Activated naive CD4-positive, alpha-beta T cell treated with anti-CD3 and anti-CD28 coated beads, Interleukin-2, amount 50 U/mL, for 72 hours (primary cell): Measurements from ENCODE around the gene LRP1B. TPM values are rescaled to one million over a fixed set of nuclear protein-coding genes. Genes with fewer than 3 reads are reported as not detected.

Experiments
- ATAC-seq, 2 donors: fragments of 150-1000 bp; cut with Tn5 transposase; 2 replicates each; pipeline ENCODE4 v1.10.0; 2021; ENCODE audit warnings: mild to moderate bottlenecking in 2 of 2, moderate library complexity in 2 of 2
- DNase-seq, 2 donors: peaks; one replicate each; pipeline ENCODE4 v3.0.0; 2021 to 2022; ENCODE audit warnings: low spot score in 2 of 2
- H3K27ac Mint-ChIP-seq, 2 donors: one replicate each; pipeline ENCODE4 v1.8.0; 2022; ENCODE audit warnings: mild to moderate bottlenecking in 2 of 2, mixed read lengths in 2 of 2
- H3K36me3 Mint-ChIP-seq, 2 donors: one replicate each; pipeline ENCODE4 v1.8.0; 2022; ENCODE audit warnings: mixed read lengths in 2 of 2
- H3K9me3 Mint-ChIP-seq, 2 donors: one replicate each; pipeline ENCODE4 v1.8.0; 2022; ENCODE audit warnings: mixed read lengths in 2 of 2
- total RNA-seq, 2 donors: library from RNA; stranded (reverse); gene quantifications; one replicate each; pipeline ENCODE4 v1.2.3, GENCODE V29; 2022

The LRP1B gene
- total RNA-seq, 2 donors from 2014 or later, result not detected

DNA sequence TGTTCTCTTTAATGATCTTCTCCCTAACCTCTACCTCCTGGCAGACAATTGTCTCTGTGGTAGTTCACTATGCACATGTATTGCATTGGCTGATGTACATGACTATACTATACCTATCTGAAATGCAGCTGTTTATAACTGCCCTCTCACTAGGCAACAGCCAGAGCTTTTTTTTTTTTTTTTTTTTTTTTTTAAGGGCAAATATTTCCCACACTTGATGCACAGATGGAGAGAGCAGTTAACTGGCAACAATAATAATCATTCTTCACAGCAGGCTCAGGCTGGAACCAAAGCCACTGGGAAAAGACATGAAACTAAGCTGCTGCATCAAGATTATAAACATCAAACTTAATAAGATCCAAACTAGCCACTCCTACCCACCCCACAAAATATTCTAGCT is 707.7 kb downstream of the LRP1B start:
- DNase-seq, result no peak
- ATAC-seq, result no peak
- H3K27ac Mint-ChIP-seq, result no peak overlapping the region
- no peaks in the 10 kb centered on the region for H3K36me3 Mint-ChIP-seq
- H3K9me3 Mint-ChIP-seq, result peaks cover 10 to 13% of the 10 kb centered on the region in 2 donors

DNA sequence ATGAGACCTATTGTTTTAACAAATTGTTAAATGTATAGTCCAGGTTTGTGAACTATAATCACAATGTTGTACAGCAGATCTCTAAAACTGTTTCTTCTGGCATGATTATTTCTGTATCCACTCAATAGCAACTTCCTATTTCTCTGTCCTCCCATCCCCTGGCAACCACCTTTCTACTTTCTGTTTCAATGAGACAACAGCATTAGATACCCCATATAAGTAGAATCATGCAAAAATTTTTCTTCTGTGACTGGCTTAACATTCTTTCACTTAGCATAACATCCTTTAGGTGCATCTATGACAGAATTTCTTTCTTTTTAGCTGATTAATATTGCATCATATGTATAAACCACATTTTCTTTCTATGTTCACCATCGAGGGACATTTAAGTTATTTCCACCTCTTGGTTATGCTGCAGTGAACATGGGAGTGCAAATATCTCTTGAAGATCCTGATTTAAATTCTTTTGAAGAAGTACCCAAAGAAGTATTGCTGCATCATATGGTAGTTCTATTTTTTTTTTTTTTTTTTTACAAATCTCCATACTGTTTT is 713.5 kb downstream of the LRP1B start:
- H3K27ac Mint-ChIP-seq, result no peak overlapping the region
- no peaks in the 10 kb centered on the region for H3K36me3 Mint-ChIP-seq
- H3K9me3 Mint-ChIP-seq, result peaks cover 19 to 20% of the 10 kb centered on the region in 2 donors
- DNase-seq (no peak), ATAC-seq (no peak)

DNA sequence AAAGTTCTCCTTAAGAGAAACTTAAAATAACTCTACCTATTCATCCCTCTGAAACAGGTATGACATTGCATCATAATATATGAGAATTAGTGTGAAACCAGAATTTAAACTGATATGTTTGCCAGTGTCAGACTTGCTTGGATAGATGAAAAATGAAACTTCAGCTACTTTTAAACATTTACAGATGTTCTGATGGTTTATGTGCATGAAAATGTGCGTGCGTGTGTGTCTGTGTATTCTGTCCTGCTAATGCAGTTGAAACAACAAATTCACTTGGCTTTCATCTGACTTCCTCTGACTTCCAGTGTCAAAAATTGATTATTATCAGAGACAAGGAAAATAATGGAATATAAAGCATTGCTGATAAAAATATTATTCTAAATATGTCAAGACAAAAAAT is 719.4 kb downstream of the LRP1B start:
- H3K36me3 Mint-ChIP-seq, result no peaks in the 10 kb centered on the region
- peaks cover 8 to 9% of the 10 kb centered on the region in 2 donors for H3K9me3 Mint-ChIP-seq
- H3K27ac Mint-ChIP-seq, result no peak overlapping the region
- DNase-seq (no peak), ATAC-seq (no peak)

DNA sequence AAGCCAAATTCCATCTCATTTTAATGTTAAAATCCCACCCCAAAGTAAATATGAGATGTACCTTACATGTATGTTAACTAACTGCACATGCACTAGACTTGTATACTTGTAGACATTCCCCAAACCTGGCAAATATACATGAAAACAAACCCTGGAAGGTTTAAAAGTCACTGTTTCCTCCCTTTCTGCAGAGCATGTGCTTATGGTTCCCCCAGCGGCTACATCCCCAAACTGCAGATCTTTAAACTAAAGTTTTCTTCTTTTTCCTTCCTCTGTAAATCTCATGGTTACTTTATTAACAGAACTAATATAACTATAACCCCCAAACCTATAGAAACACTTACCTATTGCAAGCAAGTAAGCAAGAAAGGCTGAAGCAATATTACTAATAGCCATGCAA is 731.5 kb downstream of the LRP1B start:
- ATAC-seq, result no peak
- no peak for DNase-seq
- H3K9me3 Mint-ChIP-seq, result peaks cover 0 to 4% of the 10 kb centered on the region in 2 donors
- H3K27ac Mint-ChIP-seq, result no peak overlapping the region
- no peaks in the 10 kb centered on the region for H3K36me3 Mint-ChIP-seq

DNA sequence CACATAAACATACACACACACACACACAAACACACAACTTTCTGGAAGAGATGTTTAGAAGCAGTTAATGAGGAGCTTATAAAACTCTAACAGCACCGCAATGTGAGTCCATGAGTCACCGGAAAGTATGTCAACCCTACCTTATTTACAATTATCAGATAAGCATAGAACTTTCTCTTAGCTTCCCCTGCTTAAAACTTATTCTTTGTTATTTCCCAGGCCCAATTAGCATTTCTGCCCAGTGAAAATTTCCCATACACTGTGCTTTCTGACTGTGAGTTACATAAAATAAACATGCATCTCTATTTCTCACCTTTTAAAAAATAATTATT is 737.6 kb downstream of the LRP1B start:
- ATAC-seq (no peak), DNase-seq (no peak)
- Mint-ChIP-seq H3K36me3 (no peaks in the 10 kb centered on the region), H3K27ac (no peak overlapping the region), H3K9me3 (peaks cover 10 to 16% of the 10 kb centered on the region in 2 donors)

DNA sequence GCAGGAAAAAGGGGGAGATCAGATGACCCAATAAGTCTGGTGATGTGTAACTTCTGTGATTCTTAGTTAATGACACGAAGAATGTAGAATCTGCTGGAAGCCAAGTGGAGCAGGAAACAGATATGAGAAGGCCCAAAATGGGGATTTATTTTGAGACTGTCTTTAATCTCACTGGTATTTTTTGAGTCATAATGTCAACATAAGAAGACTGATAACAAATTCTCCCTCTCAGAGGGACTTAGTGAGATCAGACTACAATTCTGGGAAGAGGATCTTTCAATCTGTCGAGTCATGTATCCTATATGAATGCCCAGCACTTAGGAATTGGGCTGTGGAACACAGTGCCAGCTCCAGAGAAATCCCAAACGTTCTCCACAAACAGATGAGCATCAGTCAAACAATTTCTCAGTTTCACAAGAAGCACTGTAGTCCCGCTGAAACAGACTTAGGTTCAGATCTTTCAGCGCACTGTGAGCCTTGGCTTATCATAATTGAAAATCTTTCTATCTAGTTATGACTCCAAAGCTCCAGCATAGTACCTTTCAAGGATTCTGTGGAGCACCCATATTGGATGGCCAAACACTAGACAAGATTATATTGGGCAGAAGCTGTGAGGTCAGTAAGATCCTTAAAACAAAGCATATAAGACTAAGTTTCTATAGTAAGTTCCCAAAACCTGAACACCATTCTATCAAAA is 738.2 kb downstream of the LRP1B start:
- ATAC-seq, result no peak
- no peak for DNase-seq
- no peaks in the 10 kb centered on the region for H3K36me3 Mint-ChIP-seq
- H3K27ac Mint-ChIP-seq, result no peak overlapping the region
- peaks cover 10 to 16% of the 10 kb centered on the region in 2 donors for H3K9me3 Mint-ChIP-seq

DNA sequence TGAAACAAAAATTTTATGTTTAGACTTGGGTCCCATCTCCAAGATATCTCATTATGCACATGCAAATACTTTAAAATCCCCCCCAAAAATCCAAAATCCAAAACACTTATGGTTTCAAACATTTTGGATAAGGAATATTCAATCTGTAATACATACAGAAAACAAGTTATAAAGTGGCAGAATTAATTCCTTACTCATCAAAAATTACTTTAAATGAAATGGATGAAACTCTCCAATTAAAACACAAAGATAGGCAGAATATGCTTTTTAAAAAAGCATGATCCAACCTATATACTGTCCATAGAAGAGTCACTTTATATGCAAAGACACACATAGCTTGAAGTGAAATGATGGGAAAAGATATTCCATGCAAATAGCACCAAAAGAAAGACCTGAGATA is 744.6 kb downstream of the LRP1B start:
- no peak overlapping the region for H3K27ac Mint-ChIP-seq
- peaks cover 12 to 15% of the 10 kb centered on the region in 2 donors for H3K9me3 Mint-ChIP-seq
- ATAC-seq (no peak), DNase-seq (no peak)
- H3K36me3 Mint-ChIP-seq, result no peaks in the 10 kb centered on the region

DNA sequence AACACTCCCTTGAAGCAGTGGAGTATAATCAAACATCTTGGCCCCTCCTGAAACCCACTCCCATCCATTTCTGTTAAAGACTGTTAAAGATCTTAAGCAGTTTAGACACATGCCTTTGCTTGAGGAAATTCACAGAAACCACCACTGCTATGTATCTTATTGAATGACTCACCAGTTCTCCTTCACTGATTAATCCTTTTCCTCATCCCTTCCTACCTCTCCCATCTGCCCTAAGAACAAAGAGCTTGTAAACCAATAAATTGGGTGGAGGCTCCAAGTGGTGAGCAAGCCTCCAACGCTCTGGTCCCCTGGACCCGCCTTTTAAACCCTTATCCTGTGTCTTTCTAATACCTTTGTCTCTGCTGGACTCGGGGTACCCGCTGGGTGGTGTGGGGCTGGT is 746.1 kb downstream of the LRP1B start:
- ATAC-seq, result no peak
- Mint-ChIP-seq H3K9me3 (peaks cover 12 to 22% of the 10 kb centered on the region in 2 donors), H3K36me3 (no peaks in the 10 kb centered on the region), H3K27ac (no peak overlapping the region)
- no peak for DNase-seq

DNA sequence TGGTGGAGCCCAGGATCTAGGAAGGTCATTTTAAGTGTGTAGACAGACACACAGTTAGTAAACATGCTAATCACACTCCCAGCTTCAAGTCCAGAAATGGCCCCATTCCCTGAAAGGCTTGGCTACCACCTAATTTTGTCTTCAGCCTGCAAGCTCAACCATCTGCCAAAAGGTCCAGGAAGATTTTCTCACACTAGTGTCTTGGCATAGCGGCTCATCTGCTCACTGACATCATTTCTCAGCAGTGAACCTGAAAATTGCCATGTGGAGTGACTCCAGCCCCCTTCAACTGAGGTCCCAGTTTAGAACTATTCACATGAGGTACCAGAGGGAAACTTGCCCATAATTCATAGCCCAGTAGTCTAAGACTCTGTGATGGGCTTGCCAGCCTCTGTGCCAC is 748.9 kb downstream of the LRP1B start:
- ATAC-seq (no peak), DNase-seq (no peak)
- Mint-ChIP-seq H3K36me3 (no peaks in the 10 kb centered on the region), H3K27ac (no peak overlapping the region), H3K9me3 (peaks cover 13 to 21% of the 10 kb centered on the region in 2 donors)

DNA sequence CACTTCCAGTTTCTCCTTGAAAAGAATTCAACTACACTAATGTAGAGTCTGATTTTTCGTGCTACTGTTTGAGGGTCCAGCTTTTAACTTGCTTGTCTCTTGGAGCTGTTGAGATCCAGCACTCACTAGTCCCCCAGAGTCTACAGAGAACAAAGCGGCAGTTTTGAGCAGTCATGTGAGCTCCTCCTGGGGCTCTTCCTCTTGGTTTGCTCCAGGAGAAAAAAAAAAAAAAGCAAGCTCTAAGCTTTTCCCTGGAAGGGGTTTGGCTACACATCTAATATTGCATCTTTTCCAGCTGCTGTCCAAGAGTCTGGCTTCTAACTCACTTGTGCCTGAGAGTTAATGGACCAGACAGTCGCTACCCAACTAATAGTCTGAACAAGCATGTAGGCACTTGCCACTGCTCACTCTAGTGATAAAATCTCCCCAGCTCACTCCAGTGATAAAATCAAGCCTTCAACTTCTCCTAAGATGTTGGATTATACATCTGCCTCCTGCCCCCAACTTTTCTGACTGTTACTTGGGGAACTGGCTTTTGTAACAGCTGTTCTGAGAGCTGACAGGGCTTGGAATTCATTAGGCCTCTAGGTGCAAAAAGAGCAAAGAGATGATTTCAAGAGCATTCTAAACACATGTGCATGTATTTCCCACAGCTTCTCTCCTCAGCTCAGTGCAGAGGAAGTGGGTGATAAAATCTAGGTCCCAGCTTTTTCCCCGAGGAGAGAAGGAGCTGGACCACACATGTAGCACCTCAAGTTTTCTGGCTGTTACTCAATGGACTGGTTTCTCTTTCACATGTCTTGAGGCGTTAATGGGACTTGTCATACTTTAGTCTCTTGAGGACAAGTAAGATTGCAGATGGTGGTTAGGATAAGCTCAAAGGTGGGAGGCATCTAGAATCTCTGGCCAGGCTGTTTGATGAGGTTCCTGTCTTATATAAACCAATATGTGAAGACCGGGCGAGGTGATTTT is 750.5 kb downstream of the LRP1B start:
- DNase-seq (no peak), ATAC-seq (no peak)
- peaks cover 17 to 28% of the 10 kb centered on the region in 2 donors for H3K9me3 Mint-ChIP-seq
- peaks cover 0 to 5% of the 10 kb centered on the region in 2 donors for H3K36me3 Mint-ChIP-seq
- no peak overlapping the region for H3K27ac Mint-ChIP-seq

DNA sequence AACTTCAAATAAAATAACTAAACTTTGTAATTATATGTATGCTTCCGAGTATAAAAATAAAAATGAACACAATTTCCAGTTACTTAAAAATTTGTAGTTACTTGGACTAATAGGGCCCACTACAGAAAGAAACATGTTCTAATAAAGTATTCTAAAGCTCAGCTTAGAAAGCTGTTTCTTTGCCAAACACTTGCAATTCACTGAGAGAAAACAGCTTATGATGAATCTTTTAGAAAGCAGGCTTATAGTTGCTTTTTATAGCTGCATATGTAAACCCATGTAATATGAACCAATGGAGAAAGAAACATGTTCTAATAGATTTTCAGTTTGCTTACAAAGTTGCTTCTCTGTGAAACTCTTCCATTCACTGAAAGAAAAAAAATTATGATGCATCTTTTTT is 766.0 kb downstream of the LRP1B start:
- H3K27ac Mint-ChIP-seq, result no peak overlapping the region
- DNase-seq (no peak), ATAC-seq (no peak)
- H3K36me3 Mint-ChIP-seq, result no peaks in the 10 kb centered on the region
- H3K9me3 Mint-ChIP-seq, result peaks cover 10 to 11% of the 10 kb centered on the region in 2 donors

DNA sequence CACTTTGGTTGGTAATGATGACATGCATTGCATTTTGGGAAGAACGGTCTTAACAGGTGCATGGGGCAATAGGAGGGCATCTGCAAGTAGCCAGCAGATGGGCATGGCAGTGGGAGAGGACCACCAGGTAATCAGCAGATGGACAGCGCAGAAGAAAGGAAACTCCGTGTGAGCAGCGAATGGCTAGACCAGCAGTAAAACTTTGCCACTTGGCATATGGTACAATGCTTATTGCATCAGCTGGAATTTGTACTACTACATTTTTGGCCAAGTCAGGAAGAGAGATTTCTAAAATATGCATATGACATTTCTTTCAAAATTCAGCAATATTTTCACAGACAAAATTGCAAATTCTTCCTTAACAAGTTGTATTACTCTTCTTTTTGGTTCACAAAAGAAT is 768.5 kb downstream of the LRP1B start:
- no peak for DNase-seq
- Mint-ChIP-seq H3K27ac (no peak overlapping the region), H3K36me3 (no peaks in the 10 kb centered on the region), H3K9me3 (peaks cover 10 to 15% of the 10 kb centered on the region in 2 donors)
- no peak for ATAC-seq

DNA sequence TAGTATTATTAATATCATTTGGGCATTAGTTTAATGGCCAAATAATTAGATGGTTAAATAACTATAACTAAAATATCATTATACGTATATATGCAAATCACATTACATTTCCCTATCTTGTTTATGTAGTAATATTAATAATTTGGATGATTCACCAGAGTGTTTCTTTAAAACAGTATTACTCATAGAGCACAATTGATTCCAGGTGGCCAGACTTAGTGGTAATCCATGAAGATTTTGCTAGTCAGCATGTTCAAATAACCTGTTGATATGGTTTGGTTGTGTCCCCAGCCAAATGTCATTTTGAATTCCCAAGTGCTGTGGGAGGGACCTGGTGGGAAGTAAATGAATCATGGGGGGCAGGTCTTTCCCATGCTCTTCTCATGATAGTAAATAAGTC is 782.3 kb downstream of the LRP1B start:
- H3K27ac Mint-ChIP-seq, result no peak overlapping the region
- no peak for ATAC-seq
- H3K9me3 Mint-ChIP-seq, result peaks cover 33 to 35% of the 10 kb centered on the region in 2 donors

DNA sequence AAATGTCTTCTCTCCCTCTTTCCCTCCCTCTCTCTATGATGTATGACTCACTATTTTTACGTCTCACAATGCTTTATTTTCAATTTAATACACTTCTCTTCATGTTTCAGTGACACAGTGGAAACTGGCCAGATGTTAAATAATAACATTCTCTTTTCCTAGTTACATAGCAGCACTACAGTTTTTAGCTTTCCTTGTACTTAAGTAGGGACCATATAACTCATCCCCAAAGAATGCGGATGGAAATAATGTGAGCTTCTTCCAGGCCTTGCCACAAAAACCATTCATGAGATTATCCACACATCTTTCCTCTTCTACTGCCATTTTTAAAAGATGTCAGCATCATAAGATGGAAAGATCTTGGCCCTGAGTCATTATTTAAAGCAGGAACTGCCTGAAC is 789.4 kb downstream of the LRP1B start:
- DNase-seq, result no peak

More for the DNA sequence above, 782.3 kb downstream of the LRP1B start:
- no peaks in the 10 kb centered on the region for H3K36me3 Mint-ChIP-seq
- no peak for DNase-seq

DNA sequence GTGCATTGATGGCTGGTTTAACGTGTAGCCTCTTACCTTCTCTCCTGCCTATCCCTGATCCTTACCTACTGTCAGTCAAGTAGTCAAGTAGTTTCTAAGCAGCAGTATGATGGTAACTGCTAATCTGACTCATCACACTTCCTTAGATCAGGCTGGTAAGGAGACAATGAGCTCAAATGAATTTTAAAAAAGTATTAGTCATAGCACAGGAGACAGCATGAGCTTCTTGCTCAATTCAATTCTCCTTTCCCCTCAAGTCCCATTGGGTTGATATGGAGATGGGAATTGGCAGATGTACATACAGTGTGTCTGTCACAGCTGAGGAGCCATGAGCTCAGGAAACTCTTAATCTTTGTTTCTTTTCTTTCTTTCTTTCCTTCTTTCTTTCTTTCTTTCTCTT is 799.7 kb downstream of the LRP1B start:
- peaks cover 8% of the 10 kb centered on the region in 2 donors for H3K9me3 Mint-ChIP-seq
- DNase-seq (no peak), ATAC-seq (no peak)
- no peaks in the 10 kb centered on the region for H3K36me3 Mint-ChIP-seq
- peak overlapping the region in 1 of 2 donors; percentile 44 for H3K27ac Mint-ChIP-seq

More for the DNA sequence above, 789.4 kb downstream of the LRP1B start:
- H3K36me3 Mint-ChIP-seq, result peaks cover 0 to 5% of the 10 kb centered on the region in 2 donors
- peaks cover 32% of the 10 kb centered on the region in 2 donors for H3K9me3 Mint-ChIP-seq
- no peak for ATAC-seq
- H3K27ac Mint-ChIP-seq, result no peak overlapping the region

DNA sequence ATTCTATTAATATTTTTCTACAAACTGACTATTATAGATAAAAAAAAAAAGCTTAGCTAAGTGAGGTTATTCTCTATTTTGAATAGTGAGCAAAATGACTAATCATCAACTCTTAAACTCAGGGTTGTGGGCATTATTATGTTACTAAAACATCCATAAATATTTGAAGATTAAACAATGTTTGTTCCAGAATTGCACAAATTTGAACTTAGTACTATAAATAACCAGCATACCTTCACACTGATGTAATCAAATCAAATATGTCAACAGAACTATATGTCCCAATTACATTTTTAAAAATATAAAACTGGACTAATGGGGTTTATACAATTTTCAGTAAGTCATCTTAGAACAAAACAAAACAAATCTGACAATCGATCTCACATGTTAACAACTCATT is 800.9 kb downstream of the LRP1B start:
- no peak for ATAC-seq
- H3K27ac Mint-ChIP-seq, result no peak overlapping the region
- DNase-seq, result no peak
- H3K36me3 Mint-ChIP-seq, result no peaks in the 10 kb centered on the region
- peaks cover 4 to 9% of the 10 kb centered on the region in 2 donors for H3K9me3 Mint-ChIP-seq

DNA sequence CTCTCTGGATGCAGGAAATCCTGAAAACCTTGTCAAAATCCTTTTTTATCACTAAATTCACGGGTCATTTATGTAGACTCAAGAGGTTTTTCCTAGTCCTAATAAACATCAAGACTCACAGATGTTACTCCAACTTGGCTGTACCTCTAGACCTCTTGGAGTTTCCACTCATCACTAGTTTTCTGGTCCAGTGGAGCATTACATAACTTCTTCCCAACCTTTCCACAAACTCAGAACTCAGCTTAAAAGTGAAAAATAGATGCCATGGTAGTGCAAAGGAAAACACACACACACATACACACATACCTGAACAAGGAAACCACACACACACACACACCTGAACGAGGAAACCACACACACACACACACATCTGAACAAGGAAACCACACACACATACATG is 807.2 kb downstream of the LRP1B start:
- ATAC-seq (no peak), DNase-seq (no peak)
- no peak overlapping the region for H3K27ac Mint-ChIP-seq
- H3K36me3 Mint-ChIP-seq, result peaks cover 0 to 5% of the 10 kb centered on the region in 2 donors
- H3K9me3 Mint-ChIP-seq, result peaks cover 13 to 15% of the 10 kb centered on the region in 2 donors
